Activated naive CD8-positive, alpha-beta T cell (primary cell): ENCODE results near the gene ZNF236.
"Not testable (repeated sequence)": the region's sequence is repeated elsewhere in the genome, so short reads cannot be mapped to it uniquely, and the experiment has no call there.

ENCODE experiments used
- H3K27ac Mint-ChIP-seq: one replicate; pipeline ENCODE4 v1.8.0; 2021; ENCODE audit warnings: mixed read lengths
- H3K27me3 Mint-ChIP-seq: one replicate; pipeline ENCODE4 v1.8.0; 2021; ENCODE audit warnings: mixed read lengths
- H3K36me3 Mint-ChIP-seq: one replicate; pipeline ENCODE4 v1.8.0; 2021; ENCODE audit warnings: mixed read lengths
- H3K4me1 Mint-ChIP-seq: one replicate; pipeline ENCODE4 v1.8.0; 2021; ENCODE audit warnings: low read depth, mixed read lengths
- H3K4me3 Mint-ChIP-seq: one replicate; pipeline ENCODE4 v1.8.0; 2021; ENCODE audit warnings: mild to moderate bottlenecking, mixed read lengths
- H3K9me3 Mint-ChIP-seq: one replicate; pipeline ENCODE4 v1.8.0; 2021; ENCODE audit warnings: low read depth, mixed read lengths

ZNF236 gene

GRCh38 chr18:76928179-76928868 is 106.0 kb downstream of the ZNF236 start:
- no peaks in the 10 kb centered on the region for H3K9me3 Mint-ChIP-seq
- no peak overlapping the region for H3K27ac Mint-ChIP-seq
- no peaks in the 10 kb centered on the region for H3K4me1 Mint-ChIP-seq
- no peak overlapping the region for H3K4me3 Mint-ChIP-seq
- no peaks in the 10 kb centered on the region for H3K27me3 Mint-ChIP-seq
- peaks cover 20% of the 10 kb centered on the region for H3K36me3 Mint-ChIP-seq

- Mint-ChIP-seq H3K36me3 (peaks cover 23% of the 10 kb centered on the region), H3K9me3 (no peaks in the 10 kb centered on the region), H3K4me3 (no peak overlapping the region)
These were observed 108.8 kb downstream of the ZNF236 start for GRCh38 chr18:76931171-76931570.

GRCh38 chr18:76932026-76932819 is 109.9 kb downstream of the ZNF236 start:
- Mint-ChIP-seq H3K4me3 (no peak overlapping the region), H3K9me3 (no peaks in the 10 kb centered on the region), H3K27me3 (no peaks in the 10 kb centered on the region), H3K27ac (no peak overlapping the region), H3K36me3 (peaks cover 27% of the 10 kb centered on the region), H3K4me1 (no peaks in the 10 kb centered on the region)

More at GRCh38 chr18:76931171-76931570, 108.8 kb downstream of the ZNF236 start:
- H3K4me1 Mint-ChIP-seq: no peaks in the 10 kb centered on the region
- no peaks in the 10 kb centered on the region for H3K27me3 Mint-ChIP-seq
- H3K27ac Mint-ChIP-seq: no peak overlapping the region

- H3K9me3 Mint-ChIP-seq: no peaks in the 10 kb centered on the region
- peaks cover 23% of the 10 kb centered on the region for H3K36me3 Mint-ChIP-seq
- no peaks in the 10 kb centered on the region for H3K27me3 Mint-ChIP-seq
- H3K4me3 Mint-ChIP-seq: no peak overlapping the region
- H3K4me1 Mint-ChIP-seq: no peaks in the 10 kb centered on the region
- H3K27ac Mint-ChIP-seq: no peak overlapping the region
These were observed 113.5 kb downstream of the ZNF236 start for GRCh38 chr18:76935722-76936337.

GRCh38 chr18:76936877-76937276 is 114.5 kb downstream of the ZNF236 start:
- Mint-ChIP-seq H3K36me3 (peaks cover 22% of the 10 kb centered on the region), H3K27ac (no peak overlapping the region), H3K27me3 (no peaks in the 10 kb centered on the region)

GRCh38 chr18:76937597-76937996 is 115.2 kb downstream of the ZNF236 start:
- H3K4me1 Mint-ChIP-seq: no peaks in the 10 kb centered on the region
- no peaks in the 10 kb centered on the region for H3K27me3 Mint-ChIP-seq
- H3K36me3 Mint-ChIP-seq: peaks cover 17% of the 10 kb centered on the region
- H3K4me3 Mint-ChIP-seq: no peak overlapping the region
- H3K9me3 Mint-ChIP-seq: no peaks in the 10 kb centered on the region
- no peak overlapping the region for H3K27ac Mint-ChIP-seq

More at GRCh38 chr18:76936877-76937276, 114.5 kb downstream of the ZNF236 start:
- no peak overlapping the region for H3K4me3 Mint-ChIP-seq
- no peaks in the 10 kb centered on the region for H3K4me1 Mint-ChIP-seq
- no peaks in the 10 kb centered on the region for H3K9me3 Mint-ChIP-seq

- Mint-ChIP-seq H3K36me3 (peaks cover 14% of the 10 kb centered on the region), H3K9me3 (no peaks in the 10 kb centered on the region), H3K27me3 (no peaks in the 10 kb centered on the region), H3K27ac (no peak overlapping the region), H3K4me1 (no peaks in the 10 kb centered on the region), H3K4me3 (no peak overlapping the region)
These were observed 116.3 kb downstream of the ZNF236 start for GRCh38 chr18:76938619-76939018.

GRCh38 chr18:76941284-76941683 is 118.9 kb downstream of the ZNF236 start:
- no peak overlapping the region for H3K27ac Mint-ChIP-seq
- no peaks in the 10 kb centered on the region for H3K4me1 Mint-ChIP-seq
- no peaks in the 10 kb centered on the region for H3K9me3 Mint-ChIP-seq
- no peaks in the 10 kb centered on the region for H3K27me3 Mint-ChIP-seq
- peaks cover 22% of the 10 kb centered on the region for H3K36me3 Mint-ChIP-seq
- H3K4me3 Mint-ChIP-seq: no peak overlapping the region

GRCh38 chr18:76943542-76944339 is 121.4 kb downstream of the ZNF236 start:
- Mint-ChIP-seq H3K4me1 (peaks cover 15% of the 10 kb centered on the region), H3K36me3 (peaks cover 29% of the 10 kb centered on the region), H3K9me3 (no peaks in the 10 kb centered on the region), H3K27me3 (no peaks in the 10 kb centered on the region), H3K4me3 (no peak overlapping the region), H3K27ac (no peak overlapping the region)

- H3K36me3 Mint-ChIP-seq: peaks cover 33% of the 10 kb centered on the region
- not testable (repeated sequence) for H3K4me3 Mint-ChIP-seq, H3K27ac Mint-ChIP-seq, H3K27me3 Mint-ChIP-seq, H3K9me3 Mint-ChIP-seq
- H3K4me1 Mint-ChIP-seq: peaks cover 15% of the 10 kb centered on the region
These were observed 122.0 kb downstream of the ZNF236 start for GRCh38 chr18:76944346-76944745.

- H3K36me3 Mint-ChIP-seq: peaks cover 49% of the 10 kb centered on the region
These were observed 126.0 kb downstream of the ZNF236 start for GRCh38 chr18:76948345-76948744.

GRCh38 chr18:76951456-76952247 is 129.3 kb downstream of the ZNF236 start:
- Mint-ChIP-seq H3K36me3 (peaks cover 32% of the 10 kb centered on the region), H3K27ac (no peak overlapping the region), H3K9me3 (no peaks in the 10 kb centered on the region), H3K4me3 (no peak overlapping the region), H3K27me3 (no peaks in the 10 kb centered on the region), H3K4me1 (peaks cover 17% of the 10 kb centered on the region)

More at GRCh38 chr18:76948345-76948744, 126.0 kb downstream of the ZNF236 start:
- H3K4me3 Mint-ChIP-seq: no peak overlapping the region
- no peak overlapping the region for H3K27ac Mint-ChIP-seq
- H3K4me1 Mint-ChIP-seq: peaks cover 17% of the 10 kb centered on the region
- no peaks in the 10 kb centered on the region for H3K27me3 Mint-ChIP-seq
- H3K9me3 Mint-ChIP-seq: no peaks in the 10 kb centered on the region

GRCh38 chr18:76952747-76953146 is 130.4 kb downstream of the ZNF236 start:
- H3K27ac Mint-ChIP-seq: no peak overlapping the region
- H3K36me3 Mint-ChIP-seq: peaks cover 34% of the 10 kb centered on the region
- no peaks in the 10 kb centered on the region for H3K27me3 Mint-ChIP-seq
- H3K4me3 Mint-ChIP-seq: no peak overlapping the region
- peaks cover 11% of the 10 kb centered on the region for H3K4me1 Mint-ChIP-seq
- H3K9me3 Mint-ChIP-seq: no peaks in the 10 kb centered on the region

GRCh38 chr18:76953156-76953555 is 130.8 kb downstream of the ZNF236 start:
- H3K36me3 Mint-ChIP-seq: peaks cover 31% of the 10 kb centered on the region

More at GRCh38 chr18:76953156-76953555, 130.8 kb downstream of the ZNF236 start:
- H3K4me3 Mint-ChIP-seq: no peak overlapping the region
- no peaks in the 10 kb centered on the region for H3K9me3 Mint-ChIP-seq
- H3K27ac Mint-ChIP-seq: no peak overlapping the region
- H3K27me3 Mint-ChIP-seq: no peaks in the 10 kb centered on the region
- H3K4me1 Mint-ChIP-seq: peaks cover 7% of the 10 kb centered on the region
